DOHH2 (cell line): Measurements from ENCODE around the gene STOML3.
A peak's percentile ranks its signal among the peaks of the same experiment; 100 is the strongest.

ENCODE experiments used
- H3F3A ChIP-seq: fragments of 200-600 bp; sonication (generic), shearing (Covaris generic); 2 replicates; pipeline ENCODE4 v1.6.0; 2016; ENCODE audit warnings: antibody characterized with exemption, mild to moderate bottlenecking; ENCODE audit not compliant: control insufficient read depth, insufficient read depth
- H3K27ac ChIP-seq: fragments of 200-600 bp; sonication (generic); 2 replicates; pipeline ENCODE4 v1.5.1; 2014; ENCODE audit warnings: low read depth, mild to moderate bottlenecking, low read length, moderate library complexity
- H3K27me3 ChIP-seq: fragments of 200-600 bp; sonication (generic); 2 replicates; pipeline ENCODE4 v1.6.1; 2014; ENCODE audit warnings: mild to moderate bottlenecking, low read length, mixed read lengths; ENCODE audit not compliant: control insufficient read depth
- H3K36me3 ChIP-seq: fragments of 200-600 bp; sonication (generic); 2 replicates; pipeline ENCODE4 v1.6.1; 2014; ENCODE audit warnings: mild to moderate bottlenecking, low read length, moderate library complexity, mixed read lengths; ENCODE audit not compliant: control insufficient read depth
- H3K4me1 ChIP-seq: fragments of 200-600 bp; sonication (generic); 2 replicates; pipeline ENCODE4 v1.6.1; 2014; ENCODE audit warnings: mild to moderate bottlenecking, low read length, mixed read lengths; ENCODE audit not compliant: control insufficient read depth
- H3K4me2 ChIP-seq: fragments of 200-600 bp; sonication (generic); 2 replicates; pipeline ENCODE4 v1.6.0; 2014; ENCODE audit warnings: mild to moderate bottlenecking, low read length, moderate library complexity
- H3K4me3 ChIP-seq: fragments of 200-600 bp; sonication (generic); 2 replicates; pipeline ENCODE4 v1.5.1; 2014; ENCODE audit warnings: mild to moderate bottlenecking, low read length, mixed read lengths
- H3K79me2 ChIP-seq: fragments of 200-600 bp; sonication (generic); 2 replicates; pipeline ENCODE4 v1.6.1; 2014; ENCODE audit warnings: mild to moderate bottlenecking, low read length, mixed read lengths; ENCODE audit not compliant: control insufficient read depth
- H3K9me2 ChIP-seq: fragments of 200-600 bp; sonication (generic); replicated peaks from 2 replicates; pipeline ENCODE4 v1.6.1; 2014; ENCODE audit warnings: mild to moderate bottlenecking, low read length, mixed read lengths; ENCODE audit not compliant: control insufficient read depth
- H3K9me3 ChIP-seq: fragments of 200-600 bp; sonication (generic); 2 replicates; pipeline ENCODE4 v1.6.1; 2014; ENCODE audit warnings: antibody characterized with exemption, low read length, mixed read lengths; ENCODE audit not compliant: control insufficient read depth, insufficient read depth
- H4K20me1 ChIP-seq: fragments of 200-600 bp; sonication (generic); 2 replicates; pipeline ENCODE4 v1.6.0; 2014; ENCODE audit warnings: low read depth, mild to moderate bottlenecking, antibody characterized with exemption, low read length, moderate library complexity; ENCODE audit not compliant: control insufficient read depth, insufficient read depth
- CTCF ChIP-seq: fragments of 200-600 bp; sonication (generic); IDR thresholded peaks from one replicate; pipeline ENCODE4 v1.5.1; 2014; ENCODE audit warnings: antibody characterized with exemption, mild to moderate bottlenecking, low read depth, low read length; ENCODE audit not compliant: poor library complexity, severe bottlenecking
- EZH2phosphoT487 ChIP-seq: fragments of 200-600 bp; sonication (generic); IDR thresholded peaks from 2 replicates; pipeline ENCODE4 v1.6.1; 2017; ENCODE audit warnings: borderline replicate concordance, mild to moderate bottlenecking, antibody characterized with exemption, low read length, moderate library complexity, mixed read lengths

Gene STOML3

DNA sequence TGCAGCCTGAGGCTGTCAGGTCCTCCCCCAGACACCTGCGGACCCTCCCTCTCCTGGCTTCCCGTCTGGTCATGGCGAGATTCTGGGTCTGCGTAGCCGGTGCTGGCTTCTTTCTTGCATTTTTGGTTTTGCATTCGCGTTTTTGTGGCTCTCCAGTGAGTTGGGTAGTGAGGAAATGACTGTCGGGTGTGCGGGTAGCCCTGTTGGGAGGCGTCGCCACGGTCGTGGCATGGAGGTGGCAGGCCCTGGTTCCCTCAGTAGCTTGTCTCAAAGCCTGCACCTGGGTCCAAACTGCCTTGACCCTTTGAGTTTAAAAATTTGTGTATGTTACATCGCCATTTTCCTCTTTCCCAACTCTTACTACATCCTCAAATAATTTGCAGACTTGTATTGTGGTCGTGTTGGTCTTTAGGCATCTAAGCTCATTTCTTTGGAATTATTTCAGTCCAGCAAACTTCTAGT lies 48.0 kb upstream of the STOML3 start:
- peaks cover 30% of the 10 kb centered on the region for H3K4me1 ChIP-seq
- H3K4me3 ChIP-seq: peak overlapping the region; percentile 81
- no peaks in the 10 kb centered on the region for H3K9me3 ChIP-seq
- TF ChIP-seq CTCF (no peak), EZH2phosphoT487 (no peak)
- H3K4me2 ChIP-seq: peak overlapping the region; percentile 85
- 0 out of 2 replicates have a peak, but pooled peaks cover 3% of the 10 kb centered on the region for H3F3A ChIP-seq
- peaks cover 21% of the 10 kb centered on the region for H3K36me3 ChIP-seq
- peak overlapping the region; percentile 62 for H3K27ac ChIP-seq
- H3K79me2 ChIP-seq: peaks cover 66% of the 10 kb centered on the region
- no peaks in the 10 kb centered on the region for H4K20me1 ChIP-seq
- H3K27me3 ChIP-seq: no peaks in the 10 kb centered on the region
- H3K9me2 ChIP-seq: no peaks in the 10 kb centered on the region

DNA sequence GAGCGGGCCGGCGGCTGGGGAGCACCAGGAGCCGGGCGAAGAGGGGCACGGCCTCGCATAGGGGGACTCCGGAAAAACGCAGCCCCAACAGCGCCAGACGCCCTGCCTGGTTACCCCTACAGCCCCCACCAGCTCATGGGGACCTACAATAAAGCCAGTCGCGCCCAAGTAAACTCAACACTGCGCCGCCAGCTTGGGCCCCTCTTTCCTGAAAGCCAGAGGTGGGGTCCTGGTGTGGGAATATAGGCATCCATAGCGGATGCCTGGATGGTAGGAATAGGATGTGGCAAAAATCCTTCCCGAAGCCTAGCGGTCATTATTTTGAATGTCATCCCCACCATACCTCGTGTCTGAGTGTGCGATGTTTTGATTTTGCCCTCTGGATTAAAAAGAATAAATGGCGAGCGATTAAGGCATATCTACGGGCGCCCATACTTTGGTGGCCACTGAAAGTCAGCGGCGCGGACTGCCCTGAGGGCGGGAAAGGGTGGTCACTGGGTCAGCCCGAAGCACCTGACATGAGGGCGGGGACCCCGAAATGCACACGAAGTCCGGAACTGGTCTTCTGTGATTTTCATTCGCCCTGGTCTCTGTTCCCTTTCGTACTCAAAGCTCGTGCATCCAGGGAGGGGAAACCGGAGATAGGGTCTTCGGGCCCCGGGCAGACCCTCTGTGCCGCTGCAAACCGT lies 47.4 kb upstream of the STOML3 start, which contains the start of the genes NHLRC3 and PROSER1:
Gene NHLRC3 (plus strand): TSS at position 577 of the 689 bp plus-strand sequence. CDS start 184 bp downstream, outside the sequence.
Gene PROSER1 (minus strand): TSS at position 210 of the 689 bp plus-strand sequence. CDS start 847 bp downstream, outside the sequence.
- Histone ChIP-seq H3K4me1 (peaks cover 30% of the 10 kb centered on the region), H3K4me2 (peak within 1 kb of the TSS; percentile 85), H3K27ac (peak within 1 kb of the TSS; percentile 62), H3K79me2 (peaks cover 72% of the 10 kb centered on the region), H3K4me3 (peak within 1 kb of the TSS; percentile 81), H3K9me2 (no peaks in the 10 kb centered on the region), H4K20me1 (no peaks in the 10 kb centered on the region), H3K36me3 (peaks cover 23% of the 10 kb centered on the region), H3F3A (0 out of 2 replicates have a peak, but pooled peaks cover 3% of the 10 kb centered on the region), H3K27me3 (no peaks in the 10 kb centered on the region), H3K9me3 (no peaks in the 10 kb centered on the region)
- no peak for TF ChIP-seq EZH2phosphoT487
- TF ChIP-seq CTCF: peak; percentile 4

DNA sequence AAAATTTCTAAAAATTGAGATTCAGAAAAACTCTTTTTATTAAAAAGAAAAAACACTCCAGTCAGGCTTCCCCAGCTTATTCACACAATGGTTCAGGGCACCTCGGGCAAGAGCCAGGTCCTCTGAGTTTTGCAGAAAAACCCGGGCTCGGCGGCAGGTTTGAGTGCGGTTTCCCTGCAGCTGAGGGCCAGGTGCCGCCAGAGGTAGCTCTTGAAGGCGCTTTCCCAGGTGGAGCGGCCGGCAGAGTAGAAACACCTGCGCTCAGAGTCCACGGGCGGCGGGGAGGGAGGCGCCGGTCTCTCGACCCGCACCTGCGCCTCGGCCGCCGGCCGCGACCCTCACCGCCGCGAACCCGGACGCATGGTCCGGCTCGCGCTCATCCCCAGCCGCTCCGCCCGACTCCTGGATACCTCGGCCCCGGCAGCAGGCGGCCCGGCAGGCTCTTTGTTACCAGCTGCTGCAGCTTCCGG lies 46.8 kb upstream of the STOML3 start:
- Histone ChIP-seq H3K4me2 (peak overlapping the region; percentile 85), H3F3A (0 out of 2 replicates have a peak, but pooled peaks cover 3% of the 10 kb centered on the region), H3K27ac (peak overlapping the region; percentile 62), H3K4me1 (peaks cover 30% of the 10 kb centered on the region), H3K27me3 (no peaks in the 10 kb centered on the region), H3K79me2 (peaks cover 74% of the 10 kb centered on the region), H3K4me3 (peak overlapping the region; percentile 81), H3K9me2 (no peaks in the 10 kb centered on the region), H3K36me3 (peaks cover 23% of the 10 kb centered on the region), H4K20me1 (no peaks in the 10 kb centered on the region), H3K9me3 (no peaks in the 10 kb centered on the region)
- TF ChIP-seq EZH2phosphoT487: no peak
- no peak for TF ChIP-seq CTCF
